Hindlimb muscle (tissue), 1 donor: ENCODE data around the gene OR4C11. TPM values are rescaled to one million over a fixed set of nuclear protein-coding genes. Genes with fewer than 3 reads are reported as not detected.

Source experiments
- DNase-seq: peaks from one replicate; pipeline ENCODE4 v3.0.0-alpha.2; 2013
- polyA plus RNA-seq: library from polyadenylated mRNA; unstranded; fragments of 120-200 nt; gene quantifications from one replicate; pipeline ENCODE4 v1.2.1, GENCODE V29; 2013; ENCODE audit not compliant: insufficient read length

OR4C11 gene, protein sequence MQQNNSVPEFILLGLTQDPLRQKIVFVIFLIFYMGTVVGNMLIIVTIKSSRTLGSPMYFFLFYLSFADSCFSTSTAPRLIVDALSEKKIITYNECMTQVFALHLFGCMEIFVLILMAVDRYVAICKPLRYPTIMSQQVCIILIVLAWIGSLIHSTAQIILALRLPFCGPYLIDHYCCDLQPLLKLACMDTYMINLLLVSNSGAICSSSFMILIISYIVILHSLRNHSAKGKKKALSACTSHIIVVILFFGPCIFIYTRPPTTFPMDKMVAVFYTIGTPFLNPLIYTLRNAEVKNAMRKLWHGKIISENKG
- polyA plus RNA-seq, result not detected

DNA sequence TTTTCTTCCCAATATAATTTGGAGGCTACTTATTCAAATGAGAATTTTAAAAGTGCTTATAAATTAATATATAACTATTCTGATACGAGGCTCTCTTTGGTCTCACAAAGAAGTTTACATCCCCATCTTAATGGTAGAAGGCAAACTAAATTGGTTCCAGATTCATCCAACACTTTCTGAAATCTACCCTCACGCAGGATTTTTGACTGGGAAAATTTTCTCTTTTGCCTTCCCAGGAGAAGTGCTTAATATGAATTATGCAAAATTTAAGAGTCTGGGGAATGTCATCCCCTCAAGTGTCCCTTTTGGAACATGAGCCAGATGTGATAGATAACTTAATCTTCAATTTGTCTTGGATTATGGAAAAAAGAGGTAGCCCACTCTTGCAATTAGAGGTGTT, at the start of gene OR4C11:
TSS of gene OR4C11 (minus strand) at position 101 of the 400 bp plus-strand sequence. CDS start 3,272 bp downstream, outside the sequence.
- no peak for DNase-seq

DNA sequence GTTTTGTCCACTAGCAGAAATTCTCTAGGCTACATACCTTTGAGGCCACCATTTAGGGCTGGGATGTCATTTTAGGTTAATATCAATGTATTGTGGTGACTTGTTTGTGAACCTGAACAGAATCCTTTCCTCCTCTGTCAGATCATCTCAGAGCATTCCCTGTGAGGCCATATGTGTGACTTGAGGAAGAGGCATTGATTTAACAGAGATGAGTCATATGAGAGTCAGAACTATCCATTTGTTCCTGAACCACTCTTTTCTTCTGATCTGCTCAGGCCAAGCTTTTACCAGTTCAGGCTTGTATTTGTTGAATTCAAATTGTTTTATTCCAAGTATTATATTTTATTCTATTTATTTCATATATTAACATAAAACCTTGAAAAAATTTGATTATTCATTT, 47.7 kb upstream of the OR4C11 start:
- DNase-seq, result no peak

DNA sequence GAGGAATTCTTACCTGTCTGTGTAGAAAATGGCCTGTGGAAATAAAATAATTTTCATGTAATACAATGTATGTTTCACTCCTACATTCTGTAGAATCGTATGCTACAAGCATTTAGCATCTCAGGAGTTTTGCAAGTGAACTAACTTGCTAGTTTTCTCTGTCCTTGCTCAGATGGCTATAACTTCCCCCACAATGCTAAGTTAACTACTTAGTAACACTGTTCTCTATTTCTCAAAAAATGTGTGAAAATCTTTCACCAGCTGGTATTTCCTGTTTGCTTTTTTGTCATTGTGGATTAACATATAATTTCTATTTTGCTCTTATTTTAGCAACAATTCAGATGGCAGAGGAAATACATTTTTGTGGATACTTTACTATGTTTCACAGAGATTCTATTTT, 45.1 kb upstream of the OR4C11 start:
- DNase-seq, result no peak

DNA sequence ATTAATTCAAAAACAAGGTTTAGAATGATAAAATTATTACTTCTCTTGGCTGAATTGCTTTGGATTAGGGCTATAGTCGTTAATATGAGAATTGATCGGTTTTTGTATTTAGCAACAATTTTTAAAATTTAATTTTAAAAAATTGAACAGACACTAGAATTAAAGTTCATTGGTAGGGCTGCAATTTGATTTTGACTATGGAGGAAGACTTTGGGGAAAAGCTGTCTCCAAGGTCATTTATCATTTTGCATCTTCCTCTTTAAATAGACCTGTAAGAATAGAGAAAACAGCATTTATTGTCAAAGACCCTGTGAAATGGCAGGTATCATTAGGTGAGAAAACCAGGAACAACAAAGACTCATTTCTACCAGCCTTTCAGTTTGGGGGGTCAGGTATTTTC, 40.6 kb upstream of the OR4C11 start, which contains the start of gene OR4S2:
TSS of gene OR4S2 (plus strand) at position 301 of the 400 bp plus-strand sequence. CDS start 2,577 bp downstream, outside the sequence.
- no peak for DNase-seq

DNA sequence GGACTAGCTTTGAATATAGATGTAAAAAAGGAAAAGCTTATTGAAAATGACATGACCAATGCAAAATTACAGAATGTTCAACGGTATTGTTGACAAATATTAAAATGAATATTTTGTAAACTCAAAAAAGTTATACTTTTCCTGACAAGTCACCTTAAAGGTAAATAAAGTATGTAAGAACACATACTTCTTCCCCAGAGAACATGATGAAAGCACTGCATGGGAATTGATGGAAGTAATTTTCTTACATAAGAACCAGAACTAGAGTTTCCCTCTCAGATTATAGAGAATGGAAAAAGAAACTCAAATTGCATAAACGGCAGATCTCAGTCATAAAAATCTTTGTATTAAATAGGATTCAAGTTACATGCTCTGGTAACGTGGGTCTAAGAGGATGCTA, 27.4 kb upstream of the OR4C11 start, which contains the start of gene OR4P4:
TSS of gene OR4P4 (plus strand) at position 301 of the 400 bp plus-strand sequence.
- DNase-seq, result no peak

DNA sequence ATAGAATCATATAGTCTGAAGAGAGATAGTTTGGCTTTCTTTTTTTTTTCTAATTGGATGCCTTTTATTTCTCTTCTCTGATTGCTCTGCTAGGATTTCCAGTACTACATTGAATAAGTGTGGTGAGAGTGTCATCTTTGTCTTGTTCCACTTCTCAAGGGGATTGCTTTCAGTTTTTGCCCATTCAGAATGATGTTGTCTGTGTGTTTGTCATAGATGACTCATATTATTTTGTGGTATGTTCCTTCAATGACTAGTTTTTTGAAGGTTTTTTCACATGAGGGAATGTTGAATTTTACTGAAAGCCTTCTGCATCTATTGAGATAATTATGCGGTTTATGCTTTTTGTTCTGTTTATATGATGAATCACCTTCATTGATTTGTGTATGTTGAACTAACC, 17.1 kb upstream of the OR4C11 start:
- no peak for DNase-seq

DNA sequence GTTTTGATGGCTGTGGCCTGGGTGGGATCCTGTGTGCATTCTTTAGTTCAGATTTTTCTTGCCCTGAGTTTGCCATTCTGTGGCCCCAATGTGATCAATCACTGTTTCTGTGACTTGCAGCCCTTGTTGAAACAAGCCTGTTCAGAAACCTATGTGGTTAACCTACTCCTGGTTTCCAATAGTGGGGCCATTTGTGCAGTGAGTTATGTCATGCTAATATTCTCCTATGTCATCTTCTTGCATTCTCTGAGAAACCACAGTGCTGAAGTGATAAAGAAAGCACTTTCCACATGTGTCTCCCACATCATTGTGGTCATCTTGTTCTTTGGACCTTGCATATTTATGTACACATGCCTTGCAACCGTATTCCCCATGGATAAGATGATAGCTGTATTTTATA, 34.9 kb downstream of the OR4C11 start:
- no peak for DNase-seq

DNA sequence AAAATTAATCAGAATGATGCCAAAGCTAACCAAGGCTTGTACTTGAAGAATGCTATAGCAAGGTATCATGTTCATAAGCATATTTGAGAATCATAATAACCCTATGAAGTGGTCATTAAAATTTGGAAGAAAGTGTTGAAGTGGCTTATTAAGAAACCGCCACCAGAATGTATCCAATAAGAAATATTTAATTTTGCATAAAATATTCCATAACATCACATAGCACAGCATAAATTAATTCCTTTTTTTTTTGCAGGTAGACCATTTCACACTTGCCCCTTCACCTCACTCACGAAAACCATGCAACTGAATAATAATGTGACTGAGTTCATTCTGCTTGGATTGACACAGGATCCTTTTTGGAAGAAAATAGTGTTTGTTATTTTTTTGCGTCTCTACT, 35.6 kb downstream of the OR4C11 start, which contains the start of gene OR4C16:
TSS of gene OR4C16 (plus strand) at position 301 of the 400 bp plus-strand sequence. CDS start at position 301, 0 bp downstream.
- no peak for DNase-seq

DNA sequence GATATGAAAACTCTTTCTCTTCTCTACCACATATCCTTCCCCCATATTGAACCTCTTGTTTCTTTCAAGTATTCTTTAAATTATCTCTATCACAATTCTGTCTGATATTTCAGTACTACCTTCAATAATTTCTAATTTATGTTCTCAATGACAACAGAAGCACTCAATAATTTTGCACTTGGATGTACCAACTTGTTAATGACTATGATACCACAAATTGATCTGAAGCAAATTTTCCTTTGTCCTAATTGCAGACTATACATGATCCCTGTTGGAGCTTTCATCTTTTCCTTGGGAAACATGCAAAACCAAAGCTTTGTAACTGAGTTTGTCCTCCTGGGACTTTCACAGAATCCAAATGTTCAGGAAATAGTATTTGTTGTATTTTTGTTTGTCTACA, 53.3 kb downstream of the OR4C11 start, which contains the start of gene OR4C15:
TSS of gene OR4C15 (plus strand) at position 301 of the 400 bp plus-strand sequence. CDS start at position 301, 0 bp downstream.
- no peak for DNase-seq

Other genes starting within 250 kb of the OR4C11 start
- gene OR4A15, start 239.7 kb downstream of the OR4C11 start, polyA plus RNA-seq, result not detected
- gene OR4C15, start 53.2 kb downstream of the OR4C11 start, polyA plus RNA-seq, result not detected
- not detected for gene OR4C16, start 35.5 kb downstream of the OR4C11 start, polyA plus RNA-seq
- gene OR4P4, start 27.5 kb upstream of the OR4C11 start, polyA plus RNA-seq, result 0.15 TPM
- gene OR4S2, start 40.7 kb upstream of the OR4C11 start, polyA plus RNA-seq, result not detected
- not detected for gene OR4C6, start 54.6 kb upstream of the OR4C11 start, polyA plus RNA-seq
- not detected for gene OR5D13, start 165.8 kb upstream of the OR4C11 start, polyA plus RNA-seq
- gene OR5D14, start 187.9 kb upstream of the OR4C11 start, polyA plus RNA-seq, result not detected
- gene OR5L1, start 203.7 kb upstream of the OR4C11 start, polyA plus RNA-seq, result not detected
- gene OR5D18, start 212.0 kb upstream of the OR4C11 start, polyA plus RNA-seq, result not detected
- not detected for gene OR5L2, start 219.6 kb upstream of the OR4C11 start, polyA plus RNA-seq
- not detected for gene OR5D16, start 231.1 kb upstream of the OR4C11 start, polyA plus RNA-seq